Measurements from ENCODE around the gene PPWD1. TPM values are rescaled to one million over a fixed set of nuclear protein-coding genes. Genes with fewer than 3 reads are reported as not detected.

PPWD1 gene
- polyA plus RNA-seq, 1 of the 3 experiments (the other 2 are of a cell fraction): 6.0 TPM

GRCh38 chr5:65530904-65531303 lies 32.2 kb upstream of the PPWD1 start:
- no peaks in the 10 kb centered on the region for H4K20me1 ChIP-seq (ENCODE audit: insufficient read depth)
- WGBS (ENCODE audit: low lambda C conversion rate): 93% methylated on average over 1 of the region's 1 CpG
- TF ChIP-seq CHD2 (IDR thresholded peaks at IDR 0.05; ENCODE audit: low read length, partially characterized antibody): no peak
- TF ChIP-seq RAD21 (IDR thresholded peaks at IDR 0.05; ENCODE audit: low read length): no peak
- TF ChIP-seq EP300 (IDR thresholded peaks at IDR 0.05; ENCODE audit: borderline replicate concordance in 1 of 2, low read depth in 1 of 2, low read length in 1 of 2): no peak
- no peak for TF ChIP-seq MEF2A (IDR thresholded peaks at IDR 0.05; ENCODE audit: borderline replicate concordance, low read depth)
- no peak for TF ChIP-seq TAF1 (IDR thresholded peaks at IDR 0.05; ENCODE audit: borderline replicate concordance, low read depth, low read length)
- no peak for TF ChIP-seq FOXJ3 (CRISPR knock-in tag; IDR thresholded peaks at IDR 0.05)
- TF ChIP-seq NFIC (IDR thresholded peaks at IDR 0.05; ENCODE audit: borderline replicate concordance): no peak
- no peak for TF ChIP-seq FOXM1 (IDR thresholded peaks at IDR 0.05; ENCODE audit: low read depth)
- no peak for TF ChIP-seq EZH2phosphoT487 (IDR thresholded peaks at IDR 0.05; ENCODE audit: borderline replicate concordance, low read depth)
- no peak for TF ChIP-seq MXI1 (IDR thresholded peaks at IDR 0.05; ENCODE audit: low read depth, low read length)
- TF ChIP-seq REST (IDR thresholded peaks at IDR 0.05; ENCODE audit: low read depth, low read length): no peak
- TF ChIP-seq PBX3 (IDR thresholded peaks at IDR 0.05): no peak
- TF ChIP-seq YY1 (IDR thresholded peaks at IDR 0.05; ENCODE audit: low read depth): no peak
- TF ChIP-seq FOSL2 (IDR thresholded peaks at IDR 0.05; ENCODE audit: borderline replicate concordance, low read depth): no peak
- no peak for DNase-seq
- peaks cover 0 to 24% of the 10 kb centered on the region in 2 experiments for H3K36me3 ChIP-seq (replicated peaks in 1 of 2; ENCODE audit: control insufficient read depth in 1 of 2, insufficient read depth in 2 of 2, low read length in 1 of 2)
- H2AFZ ChIP-seq (ENCODE audit: low read depth): no peak overlapping the region
- ChIA-PET POLR2A (no interaction called here), CTCF (no interaction called here)
- peaks cover 7% of the 10 kb centered on the region for H3F3A ChIP-seq (replicated peaks; ENCODE audit: insufficient read depth)
- H3K9ac ChIP-seq: no peak overlapping the region
- H3K79me2 ChIP-seq (ENCODE audit: insufficient read depth): no peaks in the 10 kb centered on the region
- H3K9me2 ChIP-seq: no peaks in the 10 kb centered on the region
- H3K9me3 ChIP-seq: no peaks in the 10 kb centered on the region
- no peak overlapping the region for H3K4me3 ChIP-seq (ENCODE audit: low read depth in 2 of 2, low read length in 1 of 2)
- no peak overlapping the region for H3K27ac ChIP-seq (ENCODE audit: low read depth in 2 of 2, low read length in 1 of 2)
- H3K4me2 ChIP-seq: no peak overlapping the region
- no peaks in the 10 kb centered on the region for H3K4me1 ChIP-seq (ENCODE audit: control insufficient read depth in 1 of 2, insufficient read depth in 2 of 2, low read depth in 1 of 2, low read length in 1 of 2)
- H3K27me3 ChIP-seq (ENCODE audit: insufficient read depth): no peaks in the 10 kb centered on the region
